Caco-2 (cell line): ENCODE results near the gene CEBPG. TPM values are rescaled to one million over a fixed set of nuclear protein-coding genes. Genes with fewer than 3 reads are reported as not detected.

Source experiments
- BruUV-seq: library from RNA; stranded (reverse); fragments of 400-500 nt; replicated peaks from 2 replicates; lab custom pipeline; 2021; lab: Mats Ljungman, UMichigan
- CTCF ChIA-PET: fragments of 300-600 bp; sonication (Branson Sonifier 250); formaldehyde crosslinking; loops from one replicate; lab custom pipeline; 2022; ENCODE audit warnings: antibody characterized with exemption; lab: Charles Lee
- POLR2A ChIA-PET: fragments of 300-600 bp; sonication (Branson Sonifier 250); formaldehyde crosslinking; loops from one replicate; lab custom pipeline; 2022; ENCODE audit warnings: antibody characterized with exemption; lab: Charles Lee
- DNase-seq, 2 experiments: peaks; one replicate each; pipeline versions ENCODE4 v3.0.0 to v3.0.0-alpha.2; 2020 to 2022
- H3K27me3 ChIP-seq: replicated peaks from 2 replicates; pipeline ENCODE4 v1.6.0; 2011; ENCODE audit warnings: low read length; ENCODE audit not compliant: control insufficient read depth, insufficient read depth
- H3K36me3 ChIP-seq: 2 replicates; pipeline ENCODE4 v1.5.1; 2011; ENCODE audit warnings: low read length; ENCODE audit not compliant: control insufficient read depth, insufficient read depth
- H3K4me1 ChIP-seq: fragments of 250-450 bp; sonication (Bioruptor Pico); 2 replicates; pipeline ENCODE4 v1.5.1; 2020; ENCODE audit warnings: mild to moderate bottlenecking
- H3K4me3 ChIP-seq: 2 replicates; pipeline ENCODE4 v1.5.1; 2011; ENCODE audit warnings: low read depth, mild to moderate bottlenecking, control low read depth, low read length
- H3K9me3 ChIP-seq: fragments of 250-450 bp; sonication (Bioruptor Pico); 2 replicates; pipeline ENCODE4 v1.5.1; 2020; ENCODE audit warnings: mild to moderate bottlenecking, moderate library complexity
- H3K27ac Mint-ChIP-seq: one replicate; pipeline ENCODE4 v1.8.0; 2022; ENCODE audit warnings: mixed read lengths; ENCODE audit not compliant: unreplicated experiment
- H3K27me3 Mint-ChIP-seq: one replicate; pipeline ENCODE4 v1.8.0; 2022; ENCODE audit warnings: mixed read lengths; ENCODE audit not compliant: insufficient read depth, unreplicated experiment
- H3K36me3 Mint-ChIP-seq: one replicate; pipeline ENCODE4 v1.8.0; 2022; ENCODE audit warnings: mild to moderate bottlenecking, mixed read lengths; ENCODE audit not compliant: insufficient read depth, unreplicated experiment
- H3K4me1 Mint-ChIP-seq: one replicate; pipeline ENCODE4 v1.8.0; 2022; ENCODE audit warnings: low read depth, mixed read lengths; ENCODE audit not compliant: unreplicated experiment
- H3K4me3 Mint-ChIP-seq: one replicate; pipeline ENCODE4 v1.8.0; 2022; ENCODE audit warnings: mild to moderate bottlenecking, moderate library complexity, mixed read lengths; ENCODE audit not compliant: unreplicated experiment
- H3K9me3 Mint-ChIP-seq: one replicate; pipeline ENCODE4 v1.8.0; 2022; ENCODE audit warnings: mixed read lengths; ENCODE audit not compliant: unreplicated experiment
- CTCF ChIP-seq, 2 experiments: fragments of 200-600 bp in 1 of 2; IDR thresholded peaks; 1 replicate in 1 of 2; 2 replicates in 1 of 2; pipeline versions ENCODE4 v1.5.1 to v1.8.0; 2011 to 2022; ENCODE audit warnings: antibody characterized with exemption in 1 of 2, control low read depth in 1 of 2, inconsistent platforms in 1 of 2, low read depth in 1 of 2, low read length in 1 of 2, mild to moderate bottlenecking in 1 of 2, moderate library complexity in 1 of 2; ENCODE audit not compliant: insufficient read depth in 1 of 2, severe bottlenecking in 1 of 2, unreplicated experiment in 1 of 2
- intact Hi-C: fragments of 100-400 bp; cut with micrococcal nuclease; formaldehyde crosslinking; loops from one replicate; pipeline ENCODE4 v1.10.0; 2022; ENCODE audit not compliant: unreplicated experiment
- total RNA-seq: library from RNA; stranded (reverse); gene quantifications from 2 replicates; pipeline ENCODE4 v1.2.3, GENCODE V29; 2022

Gene CEBPG
- total RNA-seq, 1 experiment from 2014 or later, result 79.4 TPM

GRCh38 chr19:33414667-33415605 is 41.4 kb downstream of the CEBPG start:
- peaks cover 1% of the 10 kb centered on the region; the same call in 1 of the 2 replicates for H3K36me3 ChIP-seq
- Mint-ChIP-seq H3K27ac (no peak overlapping the region), H3K36me3 (no peaks in the 10 kb centered on the region), H3K4me3 (no peak overlapping the region), H3K27me3 (no peaks in the 10 kb centered on the region), H3K4me1 (peaks cover 5% of the 10 kb centered on the region), H3K9me3 (no peaks in the 10 kb centered on the region)
- BruUV-seq, result no TSS peak
- POLR2A ChIA-PET, result no interaction called here
- H3K4me1 ChIP-seq, result peaks cover 4% of the 10 kb centered on the region; the same call in 1 of the 2 replicates
- H3K4me3 ChIP-seq, result no peak overlapping the region
- no peak for TF ChIP-seq CTCF (IDR thresholded peaks at IDR 0.05; ENCODE audit: insufficient read depth in 1 of 2, low read depth in 1 of 2, low read length in 1 of 2, severe bottlenecking in 1 of 2, unreplicated experiment in 1 of 2)
- no peaks in the 10 kb centered on the region for H3K27me3 ChIP-seq
- CTCF ChIA-PET, result interaction anchor here (0.6 to 1.6 kb wide), 5 partner anchors 17 to 363 kb away, joined by 3 to 8 read pairs (median 4); partner anchors contain the start of gene CEBPA
- no peaks in the 10 kb centered on the region for H3K9me3 ChIP-seq
- DNase-seq, result no peak
- intact Hi-C loops, result loop anchor here (10.0 kb wide), 1 partner anchor 220 kb away; no protein-coding TSS in a partner anchor

- Histone ChIP-seq H3K4me1 (peaks cover 4% of the 10 kb centered on the region; the same call in 1 of the 2 replicates), H3K4me3 (no peak overlapping the region), H3K36me3 (0 out of 2 replicates have a peak, but pooled peaks cover 1% of the 10 kb centered on the region), H3K27me3 (no peaks in the 10 kb centered on the region), H3K9me3 (no peaks in the 10 kb centered on the region)
- no peak overlapping the region for H3K27ac Mint-ChIP-seq
- no peaks in the 10 kb centered on the region for H3K36me3 Mint-ChIP-seq
- intact Hi-C loops, result loop anchor here (1.0 to 10.0 kb wide), 2 partner anchors 218 to 355 kb away; no protein-coding TSS in a partner anchor
- POLR2A ChIA-PET, result no interaction called here
- H3K9me3 Mint-ChIP-seq, result no peaks in the 10 kb centered on the region
- H3K27me3 Mint-ChIP-seq, result no peaks in the 10 kb centered on the region
- peak; percentile 77 to 82 for TF ChIP-seq CTCF (IDR thresholded peaks at IDR 0.05; ENCODE audit: insufficient read depth in 1 of 2, low read depth in 1 of 2, low read length in 1 of 2, severe bottlenecking in 1 of 2, unreplicated experiment in 1 of 2)
- H3K4me3 Mint-ChIP-seq, result no peak overlapping the region
- peaks cover 5% of the 10 kb centered on the region for H3K4me1 Mint-ChIP-seq
- DNase-seq, result peak; percentile 86
- CTCF ChIA-PET, result interaction anchor here (0.7 to 2.0 kb wide), 15 partner anchors 11 to 362 kb away, joined by 3 to 13 read pairs (median 5); partner anchors contain the start of gene CEBPA
- no TSS peak for BruUV-seq
These were observed 43.1 kb downstream of the CEBPG start for GRCh38 chr19:33416307-33417215.
